DOHH2 (cell line): ENCODE data around the gene ACTN4.

Experiments
- H3F3A ChIP-seq: fragments of 200-600 bp; sonication (generic), shearing (Covaris generic); 2 replicates; pipeline ENCODE4 v1.6.0; 2016; ENCODE audit warnings: antibody characterized with exemption, mild to moderate bottlenecking; ENCODE audit not compliant: control insufficient read depth, insufficient read depth
- H3K27ac ChIP-seq: fragments of 200-600 bp; sonication (generic); 2 replicates; pipeline ENCODE4 v1.5.1; 2014; ENCODE audit warnings: low read depth, mild to moderate bottlenecking, low read length, moderate library complexity
- H3K27me3 ChIP-seq: fragments of 200-600 bp; sonication (generic); 2 replicates; pipeline ENCODE4 v1.6.1; 2014; ENCODE audit warnings: mild to moderate bottlenecking, low read length, mixed read lengths; ENCODE audit not compliant: control insufficient read depth
- H3K36me3 ChIP-seq: fragments of 200-600 bp; sonication (generic); 2 replicates; pipeline ENCODE4 v1.6.1; 2014; ENCODE audit warnings: mild to moderate bottlenecking, low read length, moderate library complexity, mixed read lengths; ENCODE audit not compliant: control insufficient read depth
- H3K4me1 ChIP-seq: fragments of 200-600 bp; sonication (generic); 2 replicates; pipeline ENCODE4 v1.6.1; 2014; ENCODE audit warnings: mild to moderate bottlenecking, low read length, mixed read lengths; ENCODE audit not compliant: control insufficient read depth
- H3K4me2 ChIP-seq: fragments of 200-600 bp; sonication (generic); 2 replicates; pipeline ENCODE4 v1.6.0; 2014; ENCODE audit warnings: mild to moderate bottlenecking, low read length, moderate library complexity
- H3K4me3 ChIP-seq: fragments of 200-600 bp; sonication (generic); 2 replicates; pipeline ENCODE4 v1.5.1; 2014; ENCODE audit warnings: mild to moderate bottlenecking, low read length, mixed read lengths
- H3K79me2 ChIP-seq: fragments of 200-600 bp; sonication (generic); 2 replicates; pipeline ENCODE4 v1.6.1; 2014; ENCODE audit warnings: mild to moderate bottlenecking, low read length, mixed read lengths; ENCODE audit not compliant: control insufficient read depth
- H3K9me2 ChIP-seq: fragments of 200-600 bp; sonication (generic); replicated peaks from 2 replicates; pipeline ENCODE4 v1.6.1; 2014; ENCODE audit warnings: mild to moderate bottlenecking, low read length, mixed read lengths; ENCODE audit not compliant: control insufficient read depth
- H3K9me3 ChIP-seq: fragments of 200-600 bp; sonication (generic); 2 replicates; pipeline ENCODE4 v1.6.1; 2014; ENCODE audit warnings: antibody characterized with exemption, low read length, mixed read lengths; ENCODE audit not compliant: control insufficient read depth, insufficient read depth
- H4K20me1 ChIP-seq: fragments of 200-600 bp; sonication (generic); 2 replicates; pipeline ENCODE4 v1.6.0; 2014; ENCODE audit warnings: low read depth, mild to moderate bottlenecking, antibody characterized with exemption, low read length, moderate library complexity; ENCODE audit not compliant: control insufficient read depth, insufficient read depth
- CTCF ChIP-seq: fragments of 200-600 bp; sonication (generic); IDR thresholded peaks from one replicate; pipeline ENCODE4 v1.5.1; 2014; ENCODE audit warnings: antibody characterized with exemption, mild to moderate bottlenecking, low read depth, low read length; ENCODE audit not compliant: poor library complexity, severe bottlenecking
- EZH2phosphoT487 ChIP-seq: fragments of 200-600 bp; sonication (generic); IDR thresholded peaks from 2 replicates; pipeline ENCODE4 v1.6.1; 2017; ENCODE audit warnings: borderline replicate concordance, mild to moderate bottlenecking, antibody characterized with exemption, low read length, moderate library complexity, mixed read lengths

ACTN4 gene

GRCh38 chr19:38686530-38686888, 39.1 kb downstream of the ACTN4 start:
- Histone ChIP-seq H3K79me2 (peaks cover 93% of the 10 kb centered on the region), H3K27ac (no peak overlapping the region), H3K4me2 (no peak overlapping the region), H3F3A (no peaks in the 10 kb centered on the region), H3K27me3 (no peaks in the 10 kb centered on the region), H3K9me2 (no peaks in the 10 kb centered on the region), H3K9me3 (no peaks in the 10 kb centered on the region), H3K36me3 (peaks cover under 1% of the 10 kb centered on the region; the same call in 1 of the 2 replicates), H3K4me1 (peaks cover 14% of the 10 kb centered on the region), H4K20me1 (peaks cover 12% of the 10 kb centered on the region; the same call in 1 of the 2 replicates), H3K4me3 (no peak overlapping the region)
- no peak for TF ChIP-seq CTCF
- TF ChIP-seq EZH2phosphoT487 = no peak

GRCh38 chr19:38687837-38688378, 40.5 kb downstream of the ACTN4 start:
- Histone ChIP-seq H4K20me1 (peaks cover 12% of the 10 kb centered on the region; the same call in 1 of the 2 replicates), H3K9me3 (no peaks in the 10 kb centered on the region), H3K79me2 (peaks cover 94% of the 10 kb centered on the region), H3K36me3 (no peaks in the 10 kb centered on the region; the same call in 1 of the 2 replicates), H3K27ac (no peak overlapping the region), H3F3A (no peaks in the 10 kb centered on the region), H3K27me3 (no peaks in the 10 kb centered on the region), H3K4me1 (peaks cover 18% of the 10 kb centered on the region), H3K4me3 (no peak overlapping the region), H3K4me2 (no peak overlapping the region), H3K9me2 (no peaks in the 10 kb centered on the region)
- TF ChIP-seq CTCF (no peak), EZH2phosphoT487 (no peak)

GRCh38 chr19:38690146-38690545, 42.7 kb downstream of the ACTN4 start:
- Histone ChIP-seq H3F3A (no peaks in the 10 kb centered on the region), H3K4me2 (no peak overlapping the region), H3K9me2 (no peaks in the 10 kb centered on the region), H3K27ac (no peak overlapping the region), H3K79me2 (peaks cover 89% of the 10 kb centered on the region), H4K20me1 (peaks cover 14% of the 10 kb centered on the region), H3K36me3 (no peaks in the 10 kb centered on the region; the same call in 1 of the 2 replicates), H3K27me3 (no peaks in the 10 kb centered on the region), H3K4me1 (peaks cover 37% of the 10 kb centered on the region), H3K9me3 (no peaks in the 10 kb centered on the region), H3K4me3 (no peak overlapping the region)
- TF ChIP-seq EZH2phosphoT487 (no peak), CTCF (no peak)
